NCI-H524 treated with DMSO at 0.1 percent for 48 hours (cell line): ENCODE measurements around the gene KIF3C.
"Not testable (repeated sequence)": the region's sequence is repeated elsewhere in the genome, so short reads cannot be mapped to it uniquely, and the experiment has no call there.

Experiments used
- DNase-seq: peaks from one replicate; lab custom pipeline; 2025; lab: John Stamatoyannopoulos, UW

KIF3C gene

DNA sequence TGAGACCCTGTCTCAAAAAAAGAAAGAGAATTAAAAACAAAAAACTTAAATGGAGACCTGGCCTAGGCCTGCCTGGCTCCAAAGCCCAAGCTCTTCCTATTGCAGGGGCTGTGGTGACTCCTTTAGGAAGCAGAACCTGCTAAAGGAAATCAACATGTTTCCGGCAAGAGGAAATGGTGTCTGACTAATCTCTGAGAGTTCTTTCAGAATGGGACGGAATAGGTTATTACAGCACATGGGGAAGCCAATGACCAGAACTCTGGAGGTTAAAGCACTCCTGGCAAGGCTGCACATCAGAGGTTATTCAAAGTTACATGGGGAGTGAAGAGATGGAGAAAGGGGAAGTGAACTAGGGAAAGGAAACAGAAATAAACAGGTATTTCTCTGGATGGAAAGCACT is 21.4 kb downstream of the KIF3C start:
- DNase-seq: no peak

DNA sequence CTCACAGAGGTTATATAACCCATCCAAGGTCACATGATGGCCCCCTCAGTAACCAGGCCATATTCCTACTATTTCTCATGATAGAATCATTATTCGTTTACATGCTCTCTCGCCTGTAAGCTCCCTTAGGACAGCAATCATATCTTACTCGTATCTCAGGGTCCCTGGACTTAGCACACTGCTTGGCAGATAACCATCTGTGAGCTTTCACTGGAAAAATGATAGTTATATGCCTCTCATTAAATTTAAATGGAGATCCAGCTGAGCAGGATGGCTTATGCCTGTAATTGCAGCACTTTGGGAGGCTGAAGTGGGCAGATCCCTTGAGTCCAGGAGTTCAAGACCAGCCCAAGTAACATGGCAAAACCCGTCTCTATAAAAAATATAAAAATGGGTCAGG is 21.9 kb downstream of the KIF3C start:
- DNase-seq: no peak

DNA sequence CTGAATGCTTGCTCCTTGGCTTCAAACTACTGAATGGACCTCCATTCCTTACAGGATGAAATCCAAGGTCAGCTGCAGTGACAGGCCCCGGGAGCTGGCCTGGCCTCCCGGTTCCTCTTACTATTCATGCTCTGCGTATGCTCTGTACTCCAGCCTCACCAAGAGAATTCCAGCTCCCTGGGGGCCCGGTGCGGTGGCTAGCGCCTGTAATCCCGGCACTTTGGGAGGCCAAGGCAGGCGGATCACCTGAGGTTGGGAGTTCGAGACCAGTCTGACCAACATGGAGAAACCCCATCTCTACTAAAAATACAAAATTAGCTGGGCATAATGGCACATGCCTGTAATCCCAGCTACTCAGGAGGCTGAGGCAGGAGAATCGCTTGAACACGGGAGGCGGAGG is 23.7 kb downstream of the KIF3C start:
- DNase-seq: not testable (repeated sequence)

DNA sequence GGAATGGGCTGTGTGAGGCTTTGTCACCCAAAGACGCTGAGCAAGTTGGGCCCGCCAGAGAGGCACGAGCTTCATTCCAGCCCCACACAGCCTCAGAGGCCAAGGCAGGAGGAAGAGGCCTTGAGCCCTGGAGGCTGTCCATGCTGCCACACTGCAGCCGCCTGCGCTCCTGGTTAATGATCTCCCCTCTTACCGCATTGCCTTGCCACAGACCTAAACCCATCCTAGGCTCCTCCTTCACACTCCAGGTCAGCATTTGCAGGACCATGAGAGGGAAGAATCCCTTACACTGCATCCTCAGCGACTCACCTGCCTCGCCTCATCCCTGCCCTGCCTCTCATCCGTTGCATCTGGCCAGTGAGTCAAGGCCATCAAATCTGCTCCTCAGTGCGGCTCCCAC is 24.6 kb downstream of the KIF3C start:
- no peak for DNase-seq

DNA sequence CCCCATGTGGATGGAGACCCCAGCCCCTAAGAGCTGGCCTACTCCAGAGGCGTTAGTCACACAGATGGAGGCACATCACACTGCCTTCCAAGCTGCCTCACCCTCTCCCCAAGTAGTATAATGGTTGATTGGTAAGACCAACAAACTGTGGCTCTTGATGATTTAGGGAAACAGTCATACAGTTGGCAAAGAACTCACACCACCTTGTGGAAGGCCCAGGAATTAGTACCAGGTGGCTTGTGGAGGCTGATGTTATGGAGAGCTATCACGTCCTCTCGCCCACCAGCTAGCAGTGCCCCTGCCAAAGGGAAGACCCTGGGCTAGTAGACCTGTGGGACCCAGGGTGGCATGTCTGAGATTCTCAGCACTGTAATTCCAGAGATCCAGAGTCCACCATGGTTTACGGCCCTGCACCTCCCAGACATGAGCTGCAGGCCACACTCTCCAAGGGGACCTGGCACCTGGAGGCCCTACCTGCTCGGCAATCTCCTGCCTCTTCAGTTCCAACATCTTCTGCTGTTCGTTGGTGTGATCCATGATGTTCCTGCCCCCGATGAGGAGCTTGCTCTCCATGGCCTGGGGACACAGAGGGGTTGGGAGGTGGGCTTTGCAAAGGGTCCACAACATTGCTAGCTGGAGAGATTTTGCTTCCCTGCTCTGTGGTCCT is 26.3 kb downstream of the KIF3C start:
- no peak for DNase-seq

DNA sequence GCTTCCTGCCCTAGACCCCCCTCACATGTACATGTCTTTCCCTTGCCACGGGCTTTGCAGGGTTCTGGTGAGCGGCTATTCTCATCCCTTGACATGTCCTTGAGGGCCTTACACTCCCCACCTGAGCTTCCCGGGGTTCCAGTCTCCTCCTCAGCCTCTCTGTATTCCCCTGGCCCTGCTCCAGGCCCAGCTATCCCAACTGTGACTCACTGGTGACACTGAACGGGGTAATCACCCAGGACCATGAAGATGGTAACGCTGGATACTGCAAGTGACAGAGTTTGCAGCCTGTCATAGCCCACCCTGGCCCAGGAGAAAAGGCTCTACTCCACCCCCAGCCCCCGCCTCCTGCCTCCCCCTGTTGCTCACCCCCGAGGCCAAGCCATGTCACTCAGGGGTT is 27.3 kb downstream of the KIF3C start:
- DNase-seq: no peak

DNA sequence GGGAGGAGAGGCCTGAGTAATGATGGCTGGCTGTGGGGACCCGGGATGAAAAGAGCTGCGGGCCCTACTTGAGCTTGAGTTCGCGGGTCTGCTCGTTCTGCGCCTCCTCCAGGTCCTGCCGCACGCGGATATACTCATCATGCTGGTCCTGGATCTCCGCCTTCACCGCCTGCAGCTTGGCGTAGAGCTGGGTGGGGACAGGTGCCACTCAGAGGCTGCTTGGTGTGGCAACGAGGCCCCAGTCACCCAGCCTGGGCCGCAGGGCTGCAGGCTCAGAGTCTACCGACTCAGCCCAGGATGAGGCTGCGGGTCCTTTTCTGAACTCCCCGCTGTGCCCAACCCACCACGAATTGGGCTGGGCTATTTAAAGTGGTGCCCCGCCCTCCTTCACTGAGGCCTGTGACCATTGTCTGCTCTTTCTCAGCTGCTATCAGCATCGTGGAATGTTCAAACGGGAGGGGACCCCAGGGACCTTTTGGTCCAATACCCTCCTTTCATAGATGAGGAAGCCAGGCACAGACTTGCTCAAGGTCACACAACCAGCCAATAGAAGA is 28.0 kb downstream of the KIF3C start:
- DNase-seq: no peak

DNA sequence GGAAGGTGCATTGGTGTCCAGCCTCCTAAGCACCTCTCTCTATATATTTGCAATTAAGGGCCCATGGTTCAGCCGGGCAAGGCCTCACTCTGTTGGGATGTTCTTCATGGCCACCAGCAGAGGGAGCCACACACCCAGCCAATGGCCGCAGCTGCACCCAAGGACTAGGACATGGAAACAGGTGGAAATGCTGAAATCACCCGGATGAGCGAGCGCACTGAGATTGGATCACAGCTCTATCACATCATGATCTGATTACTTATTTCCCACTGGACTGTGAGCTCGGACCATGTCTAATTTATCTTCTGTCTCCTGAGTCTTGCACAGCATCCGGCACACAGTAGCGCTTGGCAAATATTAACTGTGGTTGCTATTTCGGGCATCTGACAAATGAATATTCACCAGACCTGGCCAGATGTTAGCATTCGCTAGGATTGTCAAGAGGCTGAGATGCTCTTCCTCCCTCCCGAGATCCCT is 31.2 kb downstream of the KIF3C start:
- DNase-seq: peak; percentile 34

DNA sequence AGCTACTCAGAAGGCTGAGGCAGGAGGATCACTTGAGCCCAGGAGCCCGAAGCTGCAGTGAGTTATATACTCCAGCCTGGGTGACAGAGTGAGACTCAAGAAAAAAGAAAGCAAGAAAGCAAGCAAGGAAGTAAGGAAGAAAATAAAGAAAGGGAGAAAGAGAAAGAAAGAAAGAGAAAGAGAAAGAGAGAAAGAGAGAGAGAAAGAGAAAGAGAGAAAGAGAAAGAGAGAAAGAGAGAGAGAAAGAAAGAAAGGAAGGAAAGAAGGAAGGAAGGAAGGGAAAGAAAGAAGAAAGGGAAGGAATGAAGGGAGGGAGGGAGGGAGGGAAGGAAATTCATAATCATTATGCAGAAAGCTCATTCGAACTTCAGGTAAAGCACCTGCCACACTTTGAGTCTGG is 33.9 kb downstream of the KIF3C start:
- no peak for DNase-seq

DNA sequence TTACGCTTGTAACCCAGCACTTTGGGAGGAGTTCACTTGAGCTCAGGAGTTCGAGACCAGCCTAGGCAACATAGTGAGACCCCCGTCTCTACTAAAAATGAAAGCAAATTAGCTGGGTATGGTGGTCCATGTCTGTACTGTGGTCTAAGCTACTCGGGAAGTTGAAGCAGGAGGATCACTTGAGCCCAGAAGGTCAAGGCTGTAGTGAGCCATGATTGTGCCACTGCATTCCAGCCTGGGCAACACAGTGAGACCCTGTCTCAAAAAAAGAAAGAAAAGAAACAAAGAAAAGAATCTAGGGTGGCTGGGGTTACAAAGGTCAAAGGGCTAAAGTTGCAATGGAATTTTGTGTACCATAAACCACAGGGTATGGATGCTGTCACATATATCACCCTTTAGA is 41.3 kb downstream of the KIF3C start:
- DNase-seq: no peak

DNA sequence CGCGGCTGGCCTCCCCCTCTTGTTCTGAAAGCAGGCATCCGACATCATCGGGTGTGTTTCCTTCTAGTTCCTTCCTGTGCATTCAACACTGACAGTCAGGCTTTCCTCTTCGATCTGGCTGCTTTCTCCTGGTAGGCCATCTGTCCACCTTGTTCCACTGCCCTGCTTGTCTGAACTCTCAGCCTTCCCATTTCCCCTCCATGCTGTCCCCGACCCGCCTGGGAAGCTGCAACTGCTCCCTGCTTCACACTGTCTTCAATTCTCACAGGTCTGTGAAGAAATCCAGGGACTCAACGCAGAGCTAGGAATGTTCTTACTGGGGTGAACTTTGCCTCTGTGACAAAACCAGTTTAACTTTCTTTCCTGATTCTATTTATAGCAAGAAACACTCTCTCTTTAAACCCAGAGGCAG is 43.0 kb downstream of the KIF3C start:
- DNase-seq: no peak

DNA sequence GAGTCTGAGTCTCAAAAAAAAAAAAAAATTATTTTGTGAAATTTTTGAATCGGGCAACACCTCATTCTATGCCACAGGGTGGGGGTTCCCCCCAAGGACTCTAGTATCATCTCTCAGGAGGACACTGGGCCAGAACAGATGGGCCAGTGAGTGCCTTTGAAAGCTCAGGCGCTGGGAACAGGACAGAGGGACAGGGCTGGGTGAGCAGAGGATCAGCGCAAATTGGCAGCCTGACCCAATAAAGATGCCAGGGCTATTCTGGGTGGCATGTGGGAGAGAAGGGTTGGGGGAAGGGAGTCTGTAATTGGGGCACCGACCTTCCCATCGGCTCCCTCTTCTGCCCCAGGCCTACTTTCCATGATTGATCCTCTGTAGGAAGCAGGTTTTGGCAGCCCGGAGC is 44.0 kb downstream of the KIF3C start:
- no peak for DNase-seq

DNA sequence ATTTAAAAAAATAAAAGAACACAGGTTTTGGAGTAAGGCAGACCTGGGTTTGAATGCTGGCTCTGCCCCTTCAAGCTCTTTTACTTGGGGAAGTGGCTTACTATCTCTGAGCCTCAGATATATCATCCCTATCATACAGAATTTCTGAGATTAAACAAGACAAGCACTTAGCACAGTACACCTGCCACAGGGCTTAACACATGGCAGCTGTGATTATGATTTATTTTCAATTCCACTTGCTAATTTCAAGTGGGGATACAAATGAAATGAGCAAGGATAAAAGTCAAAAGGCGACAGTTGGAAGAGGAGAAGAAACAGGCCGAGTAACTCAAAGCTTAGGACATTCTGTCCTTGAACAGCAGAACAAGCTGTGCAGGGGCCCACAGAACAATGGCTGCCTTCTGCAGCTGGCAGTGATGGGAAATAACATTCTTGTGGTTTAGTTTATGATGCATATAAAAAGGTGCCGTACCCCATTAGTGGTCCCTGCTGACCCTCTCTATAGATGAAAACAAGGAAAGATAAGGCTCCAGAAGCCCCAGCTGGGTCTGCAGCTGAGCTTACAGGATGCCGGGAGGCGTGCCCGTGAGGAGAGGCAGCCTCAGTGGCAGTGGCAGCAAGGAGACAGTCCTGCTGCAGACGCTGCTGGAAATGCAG is 45.3 kb downstream of the KIF3C start:
- DNase-seq: peak; percentile 69

DNA sequence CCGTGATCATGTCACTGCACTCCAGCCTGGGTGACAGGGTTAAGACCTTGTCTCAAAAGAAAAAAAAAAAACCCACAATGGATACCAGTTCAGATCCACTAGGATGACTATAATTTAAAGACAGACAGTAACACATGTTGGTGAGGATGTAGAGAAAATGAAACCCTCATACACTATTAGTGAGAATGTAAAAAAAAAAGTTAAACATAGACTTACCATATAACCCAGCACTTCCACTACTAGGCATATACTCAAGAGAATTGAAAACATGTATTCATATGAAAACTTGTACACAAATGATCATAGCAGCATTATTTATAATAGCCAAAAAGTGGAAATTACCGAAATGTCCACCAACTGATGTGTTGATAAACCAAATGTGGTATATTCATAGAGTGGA is 48.7 kb downstream of the KIF3C start:
- no peak for DNase-seq

DNA sequence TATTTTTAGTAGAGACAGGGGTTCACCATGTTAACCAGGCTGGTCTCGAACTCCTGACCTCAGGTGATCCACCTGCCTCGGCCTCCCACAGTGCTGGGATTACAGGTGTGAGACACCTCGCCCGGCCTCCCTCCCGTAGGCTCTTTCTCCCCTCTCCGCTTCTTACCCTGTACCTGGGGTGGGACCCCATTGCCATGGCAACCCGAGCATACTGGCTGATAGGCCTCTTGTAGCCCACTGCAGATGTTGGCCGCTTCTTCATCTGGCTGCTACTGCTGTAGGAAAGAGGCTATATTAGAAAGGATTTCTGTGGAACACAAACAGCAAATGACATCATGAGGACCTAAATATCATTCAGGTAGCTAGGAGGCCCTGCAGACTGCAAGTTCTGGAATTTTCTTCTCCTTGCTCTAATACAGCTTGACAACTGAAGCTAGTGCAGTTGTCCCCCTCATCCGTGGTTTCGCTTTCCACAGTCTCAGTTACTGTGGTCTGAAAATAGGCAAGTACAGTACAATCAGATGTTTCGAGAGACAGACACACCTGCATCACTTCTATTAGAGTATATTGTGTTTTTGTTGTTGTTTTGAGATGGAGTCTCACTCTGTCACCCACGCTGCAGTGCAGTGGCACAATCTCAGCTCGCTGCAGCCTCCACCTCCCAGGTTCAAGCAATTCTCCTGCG is 52.4 kb downstream of the KIF3C start:
- DNase-seq: no peak

DNA sequence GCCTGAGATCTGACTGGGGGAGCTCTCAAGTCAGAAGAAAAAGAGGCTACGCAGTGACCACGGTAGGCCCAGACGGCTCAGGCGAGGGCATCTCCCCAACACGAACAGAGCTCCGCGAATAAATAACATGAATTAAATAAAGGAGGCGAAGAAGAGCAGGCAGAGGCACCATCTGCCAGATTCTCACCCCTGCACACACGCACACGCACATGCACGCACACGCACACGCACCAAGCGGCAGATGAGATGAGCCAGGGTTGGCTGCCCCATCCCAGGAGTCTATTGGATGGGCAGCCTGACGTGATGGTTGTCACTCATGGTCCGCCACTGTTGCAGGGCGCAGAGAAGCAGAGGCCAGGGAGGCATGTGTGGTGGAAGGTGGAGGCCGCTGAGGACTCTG is 53.6 kb downstream of the KIF3C start:
- DNase-seq: no peak

DNA sequence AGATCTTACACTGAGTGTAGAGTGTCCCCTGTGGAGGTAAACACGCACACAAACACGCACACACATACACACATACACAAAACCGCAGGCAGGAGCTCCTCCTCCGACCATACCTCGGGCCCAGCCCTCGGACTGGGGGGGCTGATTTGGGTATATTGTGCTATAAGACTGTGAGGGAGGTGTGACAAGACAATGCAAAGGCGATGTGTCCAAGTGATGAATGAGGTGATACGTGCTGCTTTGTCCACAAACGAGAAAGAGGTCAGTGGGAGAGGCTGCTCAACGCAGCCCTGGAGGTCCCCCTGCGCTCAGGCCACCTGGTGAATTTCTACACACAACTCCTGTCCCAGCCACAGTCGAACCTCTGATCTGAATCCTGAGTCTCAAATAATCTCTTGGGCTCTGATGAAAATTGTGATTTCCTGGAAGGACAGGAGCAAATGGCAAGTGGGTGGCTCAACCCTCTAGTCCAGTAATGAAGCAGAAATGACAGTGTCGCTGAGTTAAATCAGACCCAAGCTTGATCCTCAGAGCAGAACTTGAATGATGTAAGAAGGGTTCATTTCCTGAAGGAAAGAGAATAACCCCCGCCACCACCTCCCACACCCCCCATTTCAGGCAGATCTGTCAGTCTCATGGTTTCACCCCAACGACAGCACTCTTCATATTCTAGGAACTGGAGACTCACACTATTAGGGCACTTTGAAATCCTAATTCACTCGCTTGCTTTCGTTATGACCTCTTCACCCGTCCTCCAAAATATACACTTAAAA is 55.1 kb downstream of the KIF3C start:
- no peak for DNase-seq

DNA sequence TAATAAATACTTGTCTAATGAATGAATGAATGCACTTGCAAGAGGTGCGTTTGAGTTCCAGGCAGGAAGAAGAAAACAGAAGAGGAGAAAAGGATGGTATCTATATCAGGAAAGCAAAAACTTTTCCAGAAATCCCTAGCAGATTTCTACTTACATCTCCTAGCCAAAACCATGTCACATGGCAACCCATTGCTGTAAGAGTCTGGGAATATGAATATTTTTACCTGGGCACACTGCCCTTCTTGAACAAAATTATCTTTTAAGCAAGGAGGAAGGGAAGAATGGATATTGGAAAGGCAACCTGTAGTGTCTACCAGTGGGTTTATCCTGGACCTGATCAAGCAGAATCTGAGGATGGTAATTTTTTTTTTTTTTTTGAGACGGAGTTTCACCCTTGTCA is 59.8 kb downstream of the KIF3C start:
- DNase-seq: no peak

DNA sequence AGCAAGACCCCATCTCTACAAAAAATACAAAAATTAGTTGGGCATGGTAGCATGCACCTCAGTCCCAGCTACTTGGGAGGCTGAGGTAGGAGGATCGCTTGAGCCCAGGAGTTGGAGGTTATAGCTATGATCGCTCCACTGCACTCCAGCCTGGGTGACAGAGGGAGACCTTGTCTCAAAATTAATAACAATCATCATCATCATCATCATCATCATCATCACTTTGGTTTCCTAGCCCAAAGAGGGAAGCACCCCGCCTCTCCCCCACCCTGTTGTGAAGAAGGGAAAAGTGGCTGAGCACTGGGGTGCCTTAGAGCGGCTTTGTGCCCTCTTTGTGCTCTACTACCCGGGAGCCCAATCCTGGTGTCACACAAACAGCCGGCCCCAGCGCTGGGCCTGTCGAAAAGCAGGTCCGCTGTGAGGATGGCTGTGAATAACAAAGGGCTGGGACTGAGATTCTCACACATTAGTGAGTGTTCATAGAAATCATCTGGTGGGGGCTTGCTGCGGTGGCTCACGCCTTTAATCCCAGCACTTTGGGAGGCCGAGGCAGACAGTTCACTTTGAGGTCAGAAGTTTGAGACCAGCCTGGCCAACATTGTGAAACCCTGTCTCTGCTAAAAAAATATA is 61.4 kb downstream of the KIF3C start:
- DNase-seq: no peak

DNA sequence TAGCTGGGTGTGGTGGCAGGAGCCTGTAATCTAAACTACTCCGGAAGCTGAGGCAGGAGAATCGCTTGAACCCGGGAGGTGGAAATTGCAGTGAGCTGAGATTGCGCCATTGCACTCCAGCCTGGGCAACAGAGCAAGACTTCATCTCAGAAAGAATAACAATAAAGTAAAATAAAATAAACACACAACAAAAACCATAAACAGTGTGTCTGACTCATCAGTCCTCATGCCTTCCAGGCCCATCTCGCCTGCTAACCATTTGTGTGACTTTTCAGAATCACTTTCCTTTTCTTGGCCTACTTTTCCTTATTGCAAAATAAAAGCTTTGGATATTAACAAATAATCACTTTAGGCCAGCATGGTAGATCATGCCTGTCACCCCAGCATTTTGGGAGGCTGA is 62.0 kb downstream of the KIF3C start:
- no peak for DNase-seq

DNA sequence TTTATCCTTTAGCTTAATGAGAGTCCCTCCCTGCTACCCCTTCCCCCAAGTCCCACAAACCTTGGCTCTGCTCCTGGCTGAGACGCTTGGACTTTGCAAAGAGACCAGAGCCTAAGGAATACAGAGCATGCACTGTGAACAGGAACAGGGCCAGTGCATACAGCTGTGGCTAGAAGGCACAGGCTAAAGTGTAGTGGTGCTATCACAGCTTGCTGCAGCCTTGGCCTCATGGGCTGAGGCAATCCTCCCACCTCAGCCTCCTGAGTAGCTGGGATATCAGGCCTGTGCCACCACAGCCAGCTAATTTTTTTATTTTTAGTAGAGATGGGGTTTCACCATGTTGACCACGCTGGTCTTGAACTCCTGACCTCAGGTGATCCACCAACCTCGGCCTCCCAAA is 64.5 kb downstream of the KIF3C start:
- no peak for DNase-seq

DNA sequence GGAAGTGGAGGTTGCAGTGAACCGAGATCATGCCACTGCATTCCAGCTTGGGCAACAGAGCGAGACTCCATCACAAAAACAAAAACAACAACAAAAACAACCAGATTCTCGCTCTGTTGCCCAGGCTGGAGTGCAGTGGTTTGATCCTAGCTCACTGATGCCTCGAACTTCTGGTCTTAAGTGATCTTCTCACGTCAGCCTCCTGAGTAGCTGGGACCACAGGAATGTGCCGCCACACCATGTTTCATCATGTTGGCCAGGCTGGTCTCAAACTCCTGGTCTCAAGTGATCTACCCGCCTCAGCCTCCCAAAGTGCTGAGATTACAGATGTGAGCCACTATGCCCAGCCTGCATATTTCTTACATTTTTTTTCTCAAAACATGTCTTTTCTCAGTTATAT is 64.9 kb downstream of the KIF3C start:
- DNase-seq: not testable (repeated sequence)
